ENCODE results near the gene CHAC1. TPM values are rescaled to one million over a fixed set of nuclear protein-coding genes. Genes with fewer than 3 reads are reported as not detected.

The CHAC1 gene
- total RNA-seq, 2 donors from 2014 or later: 6.8 to 9.0 TPM

DNA sequence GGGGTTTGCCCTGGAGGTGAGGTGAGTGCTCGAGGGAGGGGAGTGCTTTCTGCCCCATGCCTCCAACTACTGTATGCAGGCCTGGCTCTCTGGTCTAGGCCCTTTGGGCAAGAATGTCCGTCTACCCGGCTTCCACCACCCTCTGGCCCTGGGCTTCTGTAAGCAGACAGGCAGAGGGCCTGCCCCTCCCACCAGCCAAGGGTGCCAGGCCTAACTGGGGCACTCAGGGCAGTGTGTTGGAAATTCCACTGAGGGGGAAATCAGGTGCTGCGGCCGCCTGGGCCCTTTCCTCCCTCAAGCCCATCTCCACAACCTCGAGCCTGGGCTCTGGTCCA lies 14.8 kb upstream of the CHAC1 start:
- Mint-ChIP-seq H3K9me3 (no peaks in the 10 kb centered on the region), H3K27ac (no peak overlapping the region), H3K36me3 (ENCODE audit: low read depth) (no peaks in the 10 kb centered on the region), H3K27me3 (ENCODE audit: insufficient read depth) (peaks cover 71% of the 10 kb centered on the region), H3K4me1 (peaks cover 6% of the 10 kb centered on the region), H3K4me3 (no peak overlapping the region)
- TF ChIP-seq, protein P1, sequence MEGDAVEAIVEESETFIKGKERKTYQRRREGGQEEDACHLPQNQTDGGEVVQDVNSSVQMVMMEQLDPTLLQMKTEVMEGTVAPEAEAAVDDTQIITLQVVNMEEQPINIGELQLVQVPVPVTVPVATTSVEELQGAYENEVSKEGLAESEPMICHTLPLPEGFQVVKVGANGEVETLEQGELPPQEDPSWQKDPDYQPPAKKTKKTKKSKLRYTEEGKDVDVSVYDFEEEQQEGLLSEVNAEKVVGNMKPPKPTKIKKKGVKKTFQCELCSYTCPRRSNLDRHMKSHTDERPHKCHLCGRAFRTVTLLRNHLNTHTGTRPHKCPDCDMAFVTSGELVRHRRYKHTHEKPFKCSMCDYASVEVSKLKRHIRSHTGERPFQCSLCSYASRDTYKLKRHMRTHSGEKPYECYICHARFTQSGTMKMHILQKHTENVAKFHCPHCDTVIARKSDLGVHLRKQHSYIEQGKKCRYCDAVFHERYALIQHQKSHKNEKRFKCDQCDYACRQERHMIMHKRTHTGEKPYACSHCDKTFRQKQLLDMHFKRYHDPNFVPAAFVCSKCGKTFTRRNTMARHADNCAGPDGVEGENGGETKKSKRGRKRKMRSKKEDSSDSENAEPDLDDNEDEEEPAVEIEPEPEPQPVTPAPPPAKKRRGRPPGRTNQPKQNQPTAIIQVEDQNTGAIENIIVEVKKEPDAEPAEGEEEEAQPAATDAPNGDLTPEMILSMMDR (conservative IDR thresholded peaks at IDR 0.05): no peak
- Histone ChIP-seq H3K36me3 (ENCODE audit: control insufficient read depth, insufficient read depth, low read length) (no peaks in the 10 kb centered on the region), H3K27me3 (ENCODE audit: control insufficient read depth, insufficient read depth, low read length, poor library complexity, severe bottlenecking) (peaks cover 44% of the 10 kb centered on the region), H3K4me3 (ENCODE audit: low read length) (no peak overlapping the region), H3K27ac (ENCODE audit: low read depth, low read length) (no peak overlapping the region), H3K9ac (ENCODE audit: extremely low read depth, low read length, poor library complexity, severe bottlenecking) (no peak overlapping the region), H3K4me1 (ENCODE audit: control insufficient read depth, insufficient read depth, low read length) (no peaks in the 10 kb centered on the region), H3K9me3 (ENCODE audit: control insufficient read depth, low read length) (no peaks in the 10 kb centered on the region)
- 91 to 100% methylated on average over 2 to 6 of the region's 6 CpGs for WGBS, 2 experiments (ENCODE audit: insufficient coverage in 1 of 2, insufficient read length in 1 of 2)
- no peak for DNase-seq

DNA sequence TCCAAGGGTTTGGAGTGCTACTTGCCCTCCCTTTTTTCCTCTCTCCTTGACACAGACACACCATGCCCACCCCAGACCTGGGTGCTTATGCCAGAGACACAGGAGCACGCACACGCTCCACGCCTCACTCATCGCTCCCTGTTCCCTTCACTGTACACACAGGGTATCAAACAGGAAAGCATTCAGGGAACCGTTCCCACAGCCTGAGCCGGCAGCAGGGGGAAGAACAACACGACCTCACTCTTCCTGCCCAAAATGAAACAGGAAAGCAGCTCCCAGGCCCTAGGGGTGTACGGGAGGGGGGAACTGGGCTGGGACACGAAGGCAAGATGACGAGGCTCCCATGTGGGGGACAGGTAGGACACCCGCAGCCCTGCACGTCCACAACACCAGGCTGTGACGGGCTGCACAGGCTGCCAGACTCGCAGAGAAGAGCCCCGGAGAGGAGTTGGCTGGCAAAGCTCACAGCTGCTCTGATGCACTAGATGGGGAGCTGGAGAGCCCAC lies 12.9 kb upstream of the CHAC1 start:
- Mint-ChIP-seq H3K9me3 (no peaks in the 10 kb centered on the region), H3K4me1 (peaks cover 4% of the 10 kb centered on the region), H3K36me3 (ENCODE audit: low read depth) (no peaks in the 10 kb centered on the region), H3K27ac (no peak overlapping the region), H3K4me3 (peak overlapping the region; percentile 49), H3K27me3 (ENCODE audit: insufficient read depth) (peaks cover 72% of the 10 kb centered on the region)
- Histone ChIP-seq H3K27ac (ENCODE audit: low read depth, low read length) (no peak overlapping the region), H3K4me3 (ENCODE audit: low read length) (no peak overlapping the region), H3K27me3 (ENCODE audit: control insufficient read depth, insufficient read depth, low read length, poor library complexity, severe bottlenecking) (peaks cover 26% of the 10 kb centered on the region), H3K9ac (ENCODE audit: extremely low read depth, low read length, poor library complexity, severe bottlenecking) (no peak overlapping the region), H3K36me3 (ENCODE audit: control insufficient read depth, insufficient read depth, low read length) (no peaks in the 10 kb centered on the region), H3K4me1 (ENCODE audit: control insufficient read depth, insufficient read depth, low read length) (no peaks in the 10 kb centered on the region), H3K9me3 (ENCODE audit: control insufficient read depth, low read length) (no peaks in the 10 kb centered on the region)
- no peak for DNase-seq
- WGBS, 2 experiments (ENCODE audit: insufficient coverage in 1 of 2, insufficient read length in 1 of 2): 80 to 90% methylated on average over 9 to 15 of the region's 15 CpGs
- TF ChIP-seq, protein P1 (conservative IDR thresholded peaks at IDR 0.05): no peak

DNA sequence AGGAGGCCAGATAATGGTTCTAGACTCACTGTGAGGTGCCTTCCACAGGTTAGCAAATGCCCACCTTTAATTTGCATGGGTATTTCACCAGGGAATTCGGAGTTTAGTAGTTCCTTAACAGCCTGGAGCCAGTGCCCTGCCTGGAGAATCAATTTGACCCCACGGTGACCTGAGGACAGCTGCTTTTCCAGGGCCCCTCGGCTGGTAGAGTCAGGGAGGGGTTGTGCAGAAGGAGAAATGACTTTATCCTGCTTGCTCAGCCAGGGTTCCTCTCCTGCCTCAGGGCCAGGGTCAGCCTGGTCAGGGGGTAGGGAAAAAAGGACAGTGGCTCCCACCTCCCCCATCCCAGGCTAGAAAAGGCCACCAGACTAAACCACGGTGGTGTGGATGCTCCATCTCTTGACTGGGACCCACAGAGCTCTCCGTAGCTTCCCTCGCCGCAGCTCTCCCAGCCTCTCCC lies 12.2 kb upstream of the CHAC1 start:
- TF ChIP-seq, protein P1 (conservative IDR thresholded peaks at IDR 0.05): no peak
- Mint-ChIP-seq H3K27ac (no peak overlapping the region), H3K4me1 (peaks cover 8% of the 10 kb centered on the region), H3K36me3 (ENCODE audit: low read depth) (no peaks in the 10 kb centered on the region), H3K9me3 (no peaks in the 10 kb centered on the region), H3K27me3 (ENCODE audit: insufficient read depth) (peaks cover 72% of the 10 kb centered on the region), H3K4me3 (peak overlapping the region; percentile 49)
- Histone ChIP-seq H3K27ac (ENCODE audit: low read depth, low read length) (peak overlapping the region; percentile 72), H3K36me3 (ENCODE audit: control insufficient read depth, insufficient read depth, low read length) (no peaks in the 10 kb centered on the region), H3K27me3 (ENCODE audit: control insufficient read depth, insufficient read depth, low read length, poor library complexity, severe bottlenecking) (peaks cover 19% of the 10 kb centered on the region), H3K4me3 (ENCODE audit: low read length) (peak overlapping the region; percentile 72), H3K4me1 (ENCODE audit: control insufficient read depth, insufficient read depth, low read length) (no peaks in the 10 kb centered on the region), H3K9me3 (ENCODE audit: control insufficient read depth, low read length) (no peaks in the 10 kb centered on the region), H3K9ac (ENCODE audit: extremely low read depth, low read length, poor library complexity, severe bottlenecking) (no peak overlapping the region)
- 39 to 54% methylated on average over 5 to 7 of the region's 7 CpGs for WGBS, 2 experiments (ENCODE audit: insufficient coverage in 1 of 2, insufficient read length in 1 of 2)
- no peak for DNase-seq

All from endodermal cell (in vitro differentiated cells).